Measurements from ENCODE around the gene CCDC148.

- TF ChIP-seq YY2 (tag by site-specific recombination; IDR thresholded peaks at IDR 0.05), result no peak
- no peak for TF ChIP-seq CTCF (tag by site-specific recombination; IDR thresholded peaks at IDR 0.05)
- no peak for TF ChIP-seq ZBTB8A (tag by site-specific recombination; IDR thresholded peaks at IDR 0.05)
- no peak for TF ChIP-seq ZNF37A (tag by site-specific recombination; IDR thresholded peaks at IDR 0.05)
- no peak for TF ChIP-seq ZNF174 (tag by site-specific recombination; IDR thresholded peaks at IDR 0.05)
Measured at GRCh38 chr2:158505448-158505934, 48.9 kb upstream of the CCDC148 start.
